ENCODE measurements around the gene ZNG1C.
"Not testable (repeated sequence)": the region's sequence is repeated elsewhere in the genome, so short reads cannot be mapped to it uniquely, and the experiment has no call there.

The ZNG1C gene

GRCh38 chr9:68306391-68306964 lies 64.7 kb downstream of the ZNG1C start:
- H3K9me3 ChIP-seq (ENCODE audit: control insufficient read depth, insufficient read depth, low read length); H3F3A ChIP-seq (ENCODE audit: control insufficient read depth, insufficient read depth); H3K4me2 ChIP-seq (ENCODE audit: low read length); H3K79me2 ChIP-seq (ENCODE audit: control insufficient read depth, low read length); H3K4me3 ChIP-seq (ENCODE audit: low read length); H4K20me1 ChIP-seq (ENCODE audit: control insufficient read depth, insufficient read depth, low read depth, low read length); H3K36me3 ChIP-seq (ENCODE audit: control insufficient read depth, low read length); H3K27ac ChIP-seq (ENCODE audit: low read depth, low read length); H3K9me2 ChIP-seq (replicated peaks; ENCODE audit: control insufficient read depth, low read length); H3K4me1 ChIP-seq (ENCODE audit: control insufficient read depth, low read length); H3K27me3 ChIP-seq (ENCODE audit: control insufficient read depth, low read length): not testable (repeated sequence)

GRCh38 chr9:68307127-68307526 lies 65.3 kb downstream of the ZNG1C start:
- H4K20me1 ChIP-seq (ENCODE audit: control insufficient read depth, insufficient read depth, low read depth, low read length); H3K79me2 ChIP-seq (ENCODE audit: control insufficient read depth, low read length); H3K9me2 ChIP-seq (replicated peaks; ENCODE audit: control insufficient read depth, low read length): not testable (repeated sequence)

GRCh38 chr9:68307654-68308053 lies 65.9 kb downstream of the ZNG1C start:
- not testable (repeated sequence) for H3K4me1 ChIP-seq (ENCODE audit: control insufficient read depth, low read length)

More at GRCh38 chr9:68307127-68307526, 65.3 kb downstream of the ZNG1C start:
- not testable (repeated sequence) for H3K4me2 ChIP-seq (ENCODE audit: low read length); H3K27ac ChIP-seq (ENCODE audit: low read depth, low read length); H3K27me3 ChIP-seq (ENCODE audit: control insufficient read depth, low read length); H3K9me3 ChIP-seq (ENCODE audit: control insufficient read depth, insufficient read depth, low read length); H3K4me1 ChIP-seq (ENCODE audit: control insufficient read depth, low read length); H3K36me3 ChIP-seq (ENCODE audit: control insufficient read depth, low read length); H3F3A ChIP-seq (ENCODE audit: control insufficient read depth, insufficient read depth); H3K4me3 ChIP-seq (ENCODE audit: low read length)

GRCh38 chr9:68311208-68311607 lies 69.4 kb downstream of the ZNG1C start:
- H3K36me3 ChIP-seq (ENCODE audit: control insufficient read depth, low read length), result not testable (repeated sequence)

More at GRCh38 chr9:68307654-68308053, 65.9 kb downstream of the ZNG1C start:
- H3F3A ChIP-seq (ENCODE audit: control insufficient read depth, insufficient read depth); H3K36me3 ChIP-seq (ENCODE audit: control insufficient read depth, low read length); H3K9me3 ChIP-seq (ENCODE audit: control insufficient read depth, insufficient read depth, low read length); H3K79me2 ChIP-seq (ENCODE audit: control insufficient read depth, low read length); H3K27ac ChIP-seq (ENCODE audit: low read depth, low read length); H4K20me1 ChIP-seq (ENCODE audit: control insufficient read depth, insufficient read depth, low read depth, low read length); H3K4me3 ChIP-seq (ENCODE audit: low read length); H3K27me3 ChIP-seq (ENCODE audit: control insufficient read depth, low read length); H3K4me2 ChIP-seq (ENCODE audit: low read length); H3K9me2 ChIP-seq (replicated peaks; ENCODE audit: control insufficient read depth, low read length): not testable (repeated sequence)

GRCh38 chr9:68318209-68318608 lies 76.4 kb downstream of the ZNG1C start:
- H3K9me3 ChIP-seq (ENCODE audit: control insufficient read depth, insufficient read depth, low read length); H3K4me2 ChIP-seq (ENCODE audit: low read length); H3K79me2 ChIP-seq (ENCODE audit: control insufficient read depth, low read length); H3K4me1 ChIP-seq (ENCODE audit: control insufficient read depth, low read length); H3K27ac ChIP-seq (ENCODE audit: low read depth, low read length); H4K20me1 ChIP-seq (ENCODE audit: control insufficient read depth, insufficient read depth, low read depth, low read length); H3K27me3 ChIP-seq (ENCODE audit: control insufficient read depth, low read length); H3K9me2 ChIP-seq (replicated peaks; ENCODE audit: control insufficient read depth, low read length); H3K4me3 ChIP-seq (ENCODE audit: low read length); H3F3A ChIP-seq (ENCODE audit: control insufficient read depth, insufficient read depth); H3K36me3 ChIP-seq (ENCODE audit: control insufficient read depth, low read length): not testable (repeated sequence)

More at GRCh38 chr9:68311208-68311607, 69.4 kb downstream of the ZNG1C start:
- H3K79me2 ChIP-seq (ENCODE audit: control insufficient read depth, low read length); H3K9me2 ChIP-seq (replicated peaks; ENCODE audit: control insufficient read depth, low read length); H3K27me3 ChIP-seq (ENCODE audit: control insufficient read depth, low read length); H3F3A ChIP-seq (ENCODE audit: control insufficient read depth, insufficient read depth); H3K27ac ChIP-seq (ENCODE audit: low read depth, low read length); H3K4me1 ChIP-seq (ENCODE audit: control insufficient read depth, low read length); H3K4me3 ChIP-seq (ENCODE audit: low read length); H4K20me1 ChIP-seq (ENCODE audit: control insufficient read depth, insufficient read depth, low read depth, low read length); H3K4me2 ChIP-seq (ENCODE audit: low read length); H3K9me3 ChIP-seq (ENCODE audit: control insufficient read depth, insufficient read depth, low read length): not testable (repeated sequence)

- not testable (repeated sequence) for H3F3A ChIP-seq (ENCODE audit: control insufficient read depth, insufficient read depth); H3K27ac ChIP-seq (ENCODE audit: low read depth, low read length); H3K27me3 ChIP-seq (ENCODE audit: control insufficient read depth, low read length); H3K4me3 ChIP-seq (ENCODE audit: low read length); H3K9me3 ChIP-seq (ENCODE audit: control insufficient read depth, insufficient read depth, low read length); H4K20me1 ChIP-seq (ENCODE audit: control insufficient read depth, insufficient read depth, low read depth, low read length); H3K4me2 ChIP-seq (ENCODE audit: low read length); H3K9me2 ChIP-seq (replicated peaks; ENCODE audit: control insufficient read depth, low read length); H3K36me3 ChIP-seq (ENCODE audit: control insufficient read depth, low read length); H3K4me1 ChIP-seq (ENCODE audit: control insufficient read depth, low read length); H3K79me2 ChIP-seq (ENCODE audit: control insufficient read depth, low read length)
Observed at GRCh38 chr9:68323749-68324148, 82.0 kb downstream of the ZNG1C start.

GRCh38 chr9:68324518-68324917 lies 82.7 kb downstream of the ZNG1C start:
- H3K4me2 ChIP-seq (ENCODE audit: low read length); H3K4me3 ChIP-seq (ENCODE audit: low read length); H3K4me1 ChIP-seq (ENCODE audit: control insufficient read depth, low read length); H3K27me3 ChIP-seq (ENCODE audit: control insufficient read depth, low read length); H3K9me3 ChIP-seq (ENCODE audit: control insufficient read depth, insufficient read depth, low read length); H3K27ac ChIP-seq (ENCODE audit: low read depth, low read length); H3F3A ChIP-seq (ENCODE audit: control insufficient read depth, insufficient read depth); H3K79me2 ChIP-seq (ENCODE audit: control insufficient read depth, low read length); H4K20me1 ChIP-seq (ENCODE audit: control insufficient read depth, insufficient read depth, low read depth, low read length); H3K36me3 ChIP-seq (ENCODE audit: control insufficient read depth, low read length); H3K9me2 ChIP-seq (replicated peaks; ENCODE audit: control insufficient read depth, low read length): not testable (repeated sequence)

GRCh38 chr9:68329106-68329505 lies 87.3 kb downstream of the ZNG1C start:
- H3K4me2 ChIP-seq (ENCODE audit: low read length); H3K27ac ChIP-seq (ENCODE audit: low read depth, low read length); H3K4me3 ChIP-seq (ENCODE audit: low read length); H3F3A ChIP-seq (ENCODE audit: control insufficient read depth, insufficient read depth); H3K9me3 ChIP-seq (ENCODE audit: control insufficient read depth, insufficient read depth, low read length); H3K4me1 ChIP-seq (ENCODE audit: control insufficient read depth, low read length); H3K9me2 ChIP-seq (replicated peaks; ENCODE audit: control insufficient read depth, low read length); H3K36me3 ChIP-seq (ENCODE audit: control insufficient read depth, low read length); H3K79me2 ChIP-seq (ENCODE audit: control insufficient read depth, low read length); H3K27me3 ChIP-seq (ENCODE audit: control insufficient read depth, low read length); H4K20me1 ChIP-seq (ENCODE audit: control insufficient read depth, insufficient read depth, low read depth, low read length): not testable (repeated sequence)

Measured in DOHH2 (cell line).